Vagina (tissue), 2 donors: ENCODE data around the gene PCDH19. TPM values are rescaled to one million over a fixed set of nuclear protein-coding genes. Genes with fewer than 3 reads are reported as not detected.

ENCODE experiments used
- DNase-seq, 2 donors: peaks; one replicate each; pipeline ENCODE4 v3.0.0-alpha.2; 2017; ENCODE audit errors: extremely low spot score in 2 of 2
- H3K27ac ChIP-seq: fragments of 200-600 bp; sonication (generic); one replicate; pipeline ENCODE4 v1.5.1; 2019
- H3K27me3 ChIP-seq: fragments of 200-600 bp; sonication (generic); one replicate; pipeline ENCODE4 v1.5.1; 2019
- H3K36me3 ChIP-seq, 2 donors: fragments of 200-600 bp; sonication (generic); one replicate each; pipeline ENCODE4 v1.5.1; 2017 to 2019
- H3K4me1 ChIP-seq: fragments of 200-600 bp; sonication (generic); one replicate; pipeline ENCODE4 v1.5.1; 2019
- H3K4me3 ChIP-seq, 2 donors: fragments of 200-600 bp; sonication (generic); 1 replicate in 1 of 2; 2 replicates in 1 of 2; pipeline ENCODE4 v1.5.1; 2016 to 2019
- H3K9me3 ChIP-seq: fragments of 200-600 bp; sonication (generic); one replicate; pipeline ENCODE4 v1.5.1; 2019
- POLR2A ChIP-seq, 2 donors: fragments of 450-650 bp; IDR thresholded peaks; one replicate each; pipeline ENCODE4 v1.6.1; 2017; ENCODE audit warnings: antibody characterized with exemption in 2 of 2, mild to moderate bottlenecking in 2 of 2, moderate library complexity in 2 of 2
- POLR2AphosphoS5 ChIP-seq, 2 donors: sonication (generic); formaldehyde crosslinking; IDR thresholded peaks; one replicate each; pipeline ENCODE4 v1.9.0; 2017; ENCODE audit warnings: antibody characterized with exemption in 2 of 2, mild to moderate bottlenecking in 2 of 2, low read depth in 1 of 2; ENCODE audit not compliant: insufficient read depth in 1 of 2
- intact Hi-C: fragments of 100-400 bp; cut with DNase I; formaldehyde crosslinking; loops from one replicate; pipeline ENCODE4 v1.15.1; 2023
- total RNA-seq: library from RNA; depleted of rRNA; stranded (reverse); fragments of >200 nt; gene quantifications from one replicate; pipeline ENCODE4 v1.2.3, GENCODE V29; 2016
- TF ChIP-seq, protein P1 (sequence below), 3 experiments: fragments of 450-650 bp in 2 of 3; fragments of 200-600 bp in 1 of 3; sonication (generic) in 1 of 3; IDR thresholded peaks; one replicate each; pipeline ENCODE4 v1.5.1; 2017 to 2019; ENCODE audit warnings: antibody characterized with exemption in 3 of 3, mild to moderate bottlenecking in 2 of 3, moderate library complexity in 2 of 3

The PCDH19 gene
- total RNA-seq, 1 donor from 2014 or later: 3.4 TPM

- no peak overlapping the region for H3K27ac ChIP-seq
- no peaks in the 10 kb centered on the region for H3K36me3 ChIP-seq
- peak overlapping the region; percentile 38 to 45 for H3K4me3 ChIP-seq
- no peaks in the 10 kb centered on the region for H3K9me3 ChIP-seq
- peaks cover 7% of the 10 kb centered on the region for H3K4me1 ChIP-seq
- no peak for DNase-seq
- intact Hi-C loops: no loop called here
- TF ChIP-seq POLR2A (IDR thresholded peaks at IDR 0.05) (no peak), POLR2AphosphoS5 (IDR thresholded peaks at IDR 0.05; ENCODE audit: insufficient read depth in 1 of 2, low read depth in 1 of 2) (no peak)
- TF ChIP-seq, protein P1, sequence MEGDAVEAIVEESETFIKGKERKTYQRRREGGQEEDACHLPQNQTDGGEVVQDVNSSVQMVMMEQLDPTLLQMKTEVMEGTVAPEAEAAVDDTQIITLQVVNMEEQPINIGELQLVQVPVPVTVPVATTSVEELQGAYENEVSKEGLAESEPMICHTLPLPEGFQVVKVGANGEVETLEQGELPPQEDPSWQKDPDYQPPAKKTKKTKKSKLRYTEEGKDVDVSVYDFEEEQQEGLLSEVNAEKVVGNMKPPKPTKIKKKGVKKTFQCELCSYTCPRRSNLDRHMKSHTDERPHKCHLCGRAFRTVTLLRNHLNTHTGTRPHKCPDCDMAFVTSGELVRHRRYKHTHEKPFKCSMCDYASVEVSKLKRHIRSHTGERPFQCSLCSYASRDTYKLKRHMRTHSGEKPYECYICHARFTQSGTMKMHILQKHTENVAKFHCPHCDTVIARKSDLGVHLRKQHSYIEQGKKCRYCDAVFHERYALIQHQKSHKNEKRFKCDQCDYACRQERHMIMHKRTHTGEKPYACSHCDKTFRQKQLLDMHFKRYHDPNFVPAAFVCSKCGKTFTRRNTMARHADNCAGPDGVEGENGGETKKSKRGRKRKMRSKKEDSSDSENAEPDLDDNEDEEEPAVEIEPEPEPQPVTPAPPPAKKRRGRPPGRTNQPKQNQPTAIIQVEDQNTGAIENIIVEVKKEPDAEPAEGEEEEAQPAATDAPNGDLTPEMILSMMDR (IDR thresholded peaks at IDR 0.05): no peak
- no peaks in the 10 kb centered on the region for H3K27me3 ChIP-seq
These were observed 2.0 kb downstream of the PCDH19 start for GRCh38 chrX:100407784-100408712.

DNA sequence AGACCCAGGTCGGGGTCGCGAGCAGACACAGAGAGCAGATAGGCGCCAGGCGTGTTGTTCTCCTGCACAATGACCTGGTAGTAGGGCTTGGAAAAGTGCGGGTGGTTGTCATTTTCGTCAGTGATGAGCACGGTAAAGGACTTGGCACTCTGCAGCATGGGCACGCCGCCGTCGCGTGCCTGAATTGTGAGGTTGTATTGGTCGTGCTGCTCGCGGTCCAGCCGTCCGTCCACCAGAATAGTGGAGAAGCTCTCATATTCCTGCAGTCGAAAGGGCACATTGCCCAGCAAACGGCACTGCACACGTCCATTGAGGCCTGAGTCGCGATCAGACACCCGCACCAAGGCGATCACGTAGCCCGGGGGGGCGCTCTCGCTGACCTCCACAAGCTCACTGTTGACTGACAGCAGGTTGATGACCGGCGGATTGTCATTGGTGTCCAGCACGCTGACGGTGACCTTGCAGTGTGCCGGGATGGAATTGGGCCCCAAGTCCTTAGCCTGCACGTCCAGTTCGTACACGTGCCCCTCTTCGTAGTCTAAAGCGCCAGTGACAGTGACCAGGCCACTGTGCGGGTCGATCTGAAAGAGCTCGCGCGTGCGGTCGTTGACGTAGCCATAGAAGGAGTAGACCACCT lies 2.8 kb downstream of the PCDH19 start:
- H3K36me3 ChIP-seq: no peaks in the 10 kb centered on the region
- no peak for DNase-seq
- intact Hi-C loops: no loop called here
- no peaks in the 10 kb centered on the region for H3K27me3 ChIP-seq
- no peak overlapping the region for H3K27ac ChIP-seq
- H3K4me3 ChIP-seq: no peak overlapping the region
- TF ChIP-seq, protein P1 (IDR thresholded peaks at IDR 0.05): no peak
- TF ChIP-seq POLR2A (IDR thresholded peaks at IDR 0.05) (no peak), POLR2AphosphoS5 (IDR thresholded peaks at IDR 0.05; ENCODE audit: insufficient read depth in 1 of 2, low read depth in 1 of 2) (no peak)
- peaks cover 7% of the 10 kb centered on the region for H3K4me1 ChIP-seq
- no peaks in the 10 kb centered on the region for H3K9me3 ChIP-seq

GRCh38 chrX:100405424-100405823 lies 4.6 kb downstream of the PCDH19 start:
- TF ChIP-seq POLR2AphosphoS5 (IDR thresholded peaks at IDR 0.05; ENCODE audit: insufficient read depth in 1 of 2, low read depth in 1 of 2) (no peak), POLR2A (IDR thresholded peaks at IDR 0.05) (no peak)
- TF ChIP-seq, protein P1 (IDR thresholded peaks at IDR 0.05): no peak
- intact Hi-C loops: no loop called here
- Histone ChIP-seq H3K27me3 (no peaks in the 10 kb centered on the region), H3K36me3 (no peaks in the 10 kb centered on the region), H3K4me1 (no peaks in the 10 kb centered on the region), H3K4me3 (no peak overlapping the region), H3K27ac (no peak overlapping the region), H3K9me3 (no peaks in the 10 kb centered on the region)
- DNase-seq: no peak

DNA sequence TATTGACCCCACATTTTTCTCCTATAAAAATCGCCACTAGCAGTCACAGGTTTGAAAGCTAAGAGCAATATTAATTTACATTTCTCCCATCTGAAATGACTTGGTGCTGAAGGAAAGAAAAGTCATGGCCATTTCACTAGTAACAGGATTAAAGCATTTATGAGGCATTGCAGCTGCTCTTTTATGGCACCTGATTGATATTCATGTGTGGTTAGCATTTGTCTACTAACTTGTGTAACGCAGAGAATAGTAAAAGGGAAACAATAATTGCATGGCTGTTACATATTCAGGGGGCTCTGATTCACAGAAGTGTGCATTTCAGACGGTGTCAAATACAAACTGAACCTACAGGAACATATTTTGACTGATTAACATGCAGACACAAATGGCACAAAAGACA lies 5.2 kb downstream of the PCDH19 start:
- TF ChIP-seq, protein P1 (IDR thresholded peaks at IDR 0.05): no peak
- no peak for TF ChIP-seq POLR2A (IDR thresholded peaks at IDR 0.05)
- TF ChIP-seq POLR2AphosphoS5 (IDR thresholded peaks at IDR 0.05; ENCODE audit: insufficient read depth in 1 of 2, low read depth in 1 of 2): no peak
- intact Hi-C loops: no loop called here
- no peak for DNase-seq
- Histone ChIP-seq H3K9me3 (no peaks in the 10 kb centered on the region), H3K27ac (no peak overlapping the region), H3K4me3 (no peak overlapping the region), H3K4me1 (no peaks in the 10 kb centered on the region), H3K36me3 (no peaks in the 10 kb centered on the region), H3K27me3 (no peaks in the 10 kb centered on the region)

- no peaks in the 10 kb centered on the region for H3K4me1 ChIP-seq
- TF ChIP-seq, protein P1 (IDR thresholded peaks at IDR 0.05): no peak
- TF ChIP-seq POLR2AphosphoS5 (IDR thresholded peaks at IDR 0.05; ENCODE audit: insufficient read depth in 1 of 2, low read depth in 1 of 2): no peak
- no peak for TF ChIP-seq POLR2A (IDR thresholded peaks at IDR 0.05)
- no peaks in the 10 kb centered on the region for H3K27me3 ChIP-seq
- no peak overlapping the region for H3K4me3 ChIP-seq
- intact Hi-C loops: no loop called here
- no peak overlapping the region for H3K27ac ChIP-seq
- no peaks in the 10 kb centered on the region for H3K36me3 ChIP-seq
- no peak for DNase-seq
- H3K9me3 ChIP-seq: no peaks in the 10 kb centered on the region
These were observed 14.3 kb downstream of the PCDH19 start for GRCh38 chrX:100395781-100396180.
